ENCODE measurements around the gene MYNN. TPM values are rescaled to one million over a fixed set of nuclear protein-coding genes. Genes with fewer than 3 reads are reported as not detected.

The MYNN gene
- total and polyA plus RNA-seq, 9 of the 15 experiments (the other 6 are each of a cell fraction or from before 2014, with no cell fraction given), result 10.4 to 35.7 (median 21.3) TPM

DNA sequence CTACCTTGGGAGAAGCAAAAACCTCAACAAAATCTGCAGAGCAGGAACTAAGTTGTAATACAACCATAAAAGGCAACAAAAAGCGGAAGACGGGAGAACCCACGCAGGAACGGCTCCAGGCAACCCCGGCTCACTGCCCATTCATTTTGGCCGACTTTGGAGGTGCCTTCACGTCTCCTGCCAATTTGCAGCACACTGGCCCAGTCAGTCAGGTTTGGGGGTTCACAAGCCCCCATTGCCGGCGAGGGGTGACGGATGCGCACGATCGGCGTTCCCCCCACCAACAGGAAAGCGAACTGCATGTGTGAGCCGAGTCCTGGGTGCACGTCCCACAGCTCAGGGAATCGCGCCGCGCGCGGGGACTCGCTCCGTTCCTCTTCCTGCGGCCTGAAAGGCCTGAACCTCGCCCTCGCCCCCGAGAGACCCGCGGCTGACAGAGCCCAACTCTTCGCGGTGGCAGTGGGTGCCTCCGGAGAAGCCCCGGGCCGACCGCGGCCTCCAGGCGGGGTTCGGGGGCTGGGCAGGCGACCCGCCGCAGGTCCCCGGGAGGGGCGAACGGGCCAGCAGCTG is 8.8 kb upstream of the MYNN start (continued):
- peak; percentile 76; the same call in 1 of the 2 replicates for TF ChIP-seq TGIF2 (CRISPR knock-in tag; IDR thresholded peaks at IDR 0.05)
- TF ChIP-seq GTF2A2 (tag; IDR thresholded peaks at IDR 0.05), result no peak
- TF ChIP-seq NRF1 (conservative IDR thresholded peaks at IDR 0.05 in 1 of 2, IDR thresholded peaks at IDR 0.05 in 1 of 2), result 0 out of 4 replicates have a peak, but pooled peaks have one; percentile 8 to 21
- no peak for TF ChIP-seq RCOR1 (IDR thresholded peaks at IDR 0.05; ENCODE audit: borderline replicate concordance in 1 of 2, low read depth in 2 of 2, low read length in 2 of 2)
- TF ChIP-seq, protein P1, sequence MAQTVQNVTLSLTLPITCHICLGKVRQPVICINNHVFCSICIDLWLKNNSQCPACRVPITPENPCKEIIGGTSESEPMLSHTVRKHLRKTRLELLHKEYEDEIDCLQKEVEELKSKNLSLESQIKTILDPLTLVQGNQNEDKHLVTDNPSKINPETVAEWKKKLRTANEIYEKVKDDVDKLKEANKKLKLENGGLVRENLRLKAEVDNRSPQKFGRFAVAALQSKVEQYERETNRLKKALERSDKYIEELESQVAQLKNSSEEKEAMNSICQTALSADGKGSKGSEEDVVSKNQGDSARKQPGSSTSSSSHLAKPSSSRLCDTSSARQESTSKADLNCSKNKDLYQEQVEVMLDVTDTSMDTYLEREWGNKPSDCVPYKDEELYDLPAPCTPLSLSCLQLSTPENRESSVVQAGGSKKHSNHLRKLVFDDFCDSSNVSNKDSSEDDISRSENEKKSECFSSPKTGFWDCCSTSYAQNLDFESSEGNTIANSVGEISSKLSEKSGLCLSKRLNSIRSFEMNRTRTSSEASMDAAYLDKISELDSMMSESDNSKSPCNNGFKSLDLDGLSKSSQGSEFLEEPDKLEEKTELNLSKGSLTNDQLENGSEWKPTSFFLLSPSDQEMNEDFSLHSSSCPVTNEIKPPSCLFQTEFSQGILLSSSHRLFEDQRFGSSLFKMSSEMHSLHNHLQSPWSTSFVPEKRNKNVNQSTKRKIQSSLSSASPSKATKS (CRISPR knock-in tag; IDR thresholded peaks at IDR 0.05), result no peak
- no peak for TF ChIP-seq PHB (CRISPR knock-in tag; IDR thresholded peaks at IDR 0.05)
- TF ChIP-seq ILF3 (IDR thresholded peaks at IDR 0.05; ENCODE audit: borderline replicate concordance), result no peak
- TF ChIP-seq CBX8 (IDR thresholded peaks at IDR 0.05; ENCODE audit: borderline replicate concordance, extremely low read depth, low read depth, low read length, poor library complexity, severe bottlenecking), result no peak
- TF ChIP-seq, protein P2, sequence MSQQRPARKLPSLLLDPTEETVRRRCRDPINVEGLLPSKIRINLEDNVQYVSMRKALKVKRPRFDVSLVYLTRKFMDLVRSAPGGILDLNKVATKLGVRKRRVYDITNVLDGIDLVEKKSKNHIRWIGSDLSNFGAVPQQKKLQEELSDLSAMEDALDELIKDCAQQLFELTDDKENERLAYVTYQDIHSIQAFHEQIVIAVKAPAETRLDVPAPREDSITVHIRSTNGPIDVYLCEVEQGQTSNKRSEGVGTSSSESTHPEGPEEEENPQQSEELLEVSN (IDR thresholded peaks at IDR 0.05; ENCODE audit: borderline replicate concordance in 1 of 2, extremely low read depth in 1 of 2, insufficient read depth in 1 of 2, insufficient read length in 1 of 2, low read depth in 1 of 2, low read length in 1 of 2, poor library complexity in 1 of 2, severe bottlenecking in 1 of 2), result peak in 1 of 2 experiments; percentile 18
- TF ChIP-seq, protein P3, sequence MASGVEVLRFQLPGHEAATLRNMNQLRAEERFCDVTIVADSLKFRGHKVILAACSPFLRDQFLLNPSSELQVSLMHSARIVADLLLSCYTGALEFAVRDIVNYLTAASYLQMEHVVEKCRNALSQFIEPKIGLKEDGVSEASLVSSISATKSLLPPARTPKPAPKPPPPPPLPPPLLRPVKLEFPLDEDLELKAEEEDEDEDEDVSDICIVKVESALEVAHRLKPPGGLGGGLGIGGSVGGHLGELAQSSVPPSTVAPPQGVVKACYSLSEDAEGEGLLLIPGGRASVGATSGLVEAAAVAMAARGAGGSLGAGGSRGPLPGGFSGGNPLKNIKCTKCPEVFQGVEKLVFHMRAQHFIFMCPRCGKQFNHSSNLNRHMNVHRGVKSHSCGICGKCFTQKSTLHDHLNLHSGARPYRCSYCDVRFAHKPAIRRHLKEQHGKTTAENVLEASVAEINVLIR (CRISPR knock-in tag; IDR thresholded peaks at IDR 0.05), result no peak
- no peak for TF ChIP-seq ZNF282 (CRISPR knock-in tag; IDR thresholded peaks at IDR 0.05)
- peak; percentile 93 for TF ChIP-seq ZC3H4 (CRISPR knock-in tag; IDR thresholded peaks at IDR 0.05; ENCODE audit: borderline replicate concordance)
- no peak for TF ChIP-seq PTTG1 (tag; IDR thresholded peaks at IDR 0.05; ENCODE audit: low read depth)
- TF ChIP-seq PHB2 (IDR thresholded peaks at IDR 0.05; ENCODE audit: low read depth), result no peak
- TF ChIP-seq ZFX (CRISPR knock-in tag; IDR thresholded peaks at IDR 0.05), result peak; percentile 95
- TF ChIP-seq DACH1 (IDR thresholded peaks at IDR 0.05; ENCODE audit: partially characterized antibody), result no peak
- TF ChIP-seq SAP30 (IDR thresholded peaks at IDR 0.05; ENCODE audit: borderline replicate concordance, insufficient read depth, low read depth, low read length, poor library complexity, severe bottlenecking), result peak; percentile 72
- peak; percentile 88; the same call in 1 of the 2 replicates for TF ChIP-seq RBM14 (IDR thresholded peaks at IDR 0.05; ENCODE audit: borderline replicate concordance, insufficient read depth, low read depth, low read length)
- peak; percentile 97; the same call in 1 of the 2 replicates for TF ChIP-seq BRD4 (IDR thresholded peaks at IDR 0.05)
- TF ChIP-seq TARDBP (IDR thresholded peaks at IDR 0.05), result no peak
- TF ChIP-seq, protein P4, sequence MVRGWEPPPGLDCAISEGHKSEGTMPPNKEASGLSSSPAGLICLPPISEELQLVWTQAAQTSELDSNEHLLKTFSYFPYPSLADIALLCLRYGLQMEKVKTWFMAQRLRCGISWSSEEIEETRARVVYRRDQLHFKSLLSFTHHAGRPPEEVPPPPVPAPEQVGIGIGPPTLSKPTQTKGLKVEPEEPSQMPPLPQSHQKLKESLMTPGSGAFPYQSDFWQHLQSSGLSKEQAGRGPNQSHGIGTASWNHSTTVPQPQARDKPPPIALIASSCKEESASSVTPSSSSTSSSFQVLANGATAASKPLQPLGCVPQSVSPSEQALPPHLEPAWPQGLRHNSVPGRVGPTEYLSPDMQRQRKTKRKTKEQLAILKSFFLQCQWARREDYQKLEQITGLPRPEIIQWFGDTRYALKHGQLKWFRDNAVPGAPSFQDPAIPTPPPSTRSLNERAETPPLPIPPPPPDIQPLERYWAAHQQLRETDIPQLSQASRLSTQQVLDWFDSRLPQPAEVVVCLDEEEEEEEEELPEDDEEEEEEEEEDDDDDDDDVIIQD (CRISPR knock-in tag; IDR thresholded peaks at IDR 0.05), result no peak
- no peak for TF ChIP-seq ZNF134 (CRISPR knock-in tag; conservative IDR thresholded peaks at IDR 0.05)

All from K562 (cell line).